WTC11 (cell line): Measurements from ENCODE around the gene OBSCN.

Experiments
- CREB1 ChIP-seq: sonication (generic); formaldehyde crosslinking; IDR thresholded peaks from 2 replicates; pipeline ENCODE4 v1.8.0; 2023; ENCODE audit warnings: mild to moderate bottlenecking, missing genetic modification reagents
- SP1 ChIP-seq: sonication (generic); formaldehyde crosslinking; conservative IDR thresholded peaks from 2 replicates; pipeline ENCODE4 v1.8.1; 2022; ENCODE audit warnings: missing genetic modification reagents
- TCF7 ChIP-seq: sonication (generic); formaldehyde crosslinking; IDR thresholded peaks from 2 replicates; pipeline ENCODE4 v1.8.0; 2022; ENCODE audit warnings: mild to moderate bottlenecking, low read depth, missing genetic modification reagents, moderate library complexity
- ZNF138 ChIP-seq: sonication (generic); formaldehyde crosslinking; conservative IDR thresholded peaks from 2 replicates; pipeline ENCODE4 v1.8.1; 2022; ENCODE audit warnings: mild to moderate bottlenecking, moderate library complexity, missing genetic modification reagents
- ZNF317 ChIP-seq: sonication (generic); formaldehyde crosslinking; IDR thresholded peaks from 2 replicates; pipeline ENCODE4 v1.8.1; 2023; ENCODE audit warnings: low read depth, mild to moderate bottlenecking, moderate library complexity, missing genetic modification reagents, borderline replicate concordance
- TF ChIP-seq, protein P1 (sequence below): fragments of 200-600 bp; IDR thresholded peaks from 2 replicates; pipeline ENCODE4 v1.8.0; 2022; ENCODE audit warnings: antibody characterized with exemption

DNA sequence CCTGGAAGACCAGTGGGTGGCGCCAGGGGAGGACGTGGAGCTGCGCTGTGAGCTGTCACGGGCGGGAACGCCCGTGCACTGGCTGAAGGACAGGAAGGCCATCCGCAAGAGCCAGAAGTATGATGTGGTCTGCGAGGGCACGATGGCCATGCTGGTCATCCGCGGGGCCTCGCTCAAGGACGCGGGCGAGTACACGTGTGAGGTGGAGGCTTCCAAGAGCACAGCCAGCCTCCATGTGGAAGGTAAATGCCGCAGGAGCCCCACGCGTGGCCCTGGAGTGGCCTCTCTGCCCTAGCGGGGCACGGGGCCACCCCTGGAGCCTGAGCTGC is 75.2 kb downstream of the OBSCN start:
- TF ChIP-seq SP1 (no peak), CREB1 (CRISPR knock-in tag) (no peak), ZNF138 (CRISPR knock-in tag) (no peak), TCF7 (CRISPR knock-in tag) (no peak), ZNF317 (CRISPR knock-in tag) (no peak)
- TF ChIP-seq, protein P1, sequence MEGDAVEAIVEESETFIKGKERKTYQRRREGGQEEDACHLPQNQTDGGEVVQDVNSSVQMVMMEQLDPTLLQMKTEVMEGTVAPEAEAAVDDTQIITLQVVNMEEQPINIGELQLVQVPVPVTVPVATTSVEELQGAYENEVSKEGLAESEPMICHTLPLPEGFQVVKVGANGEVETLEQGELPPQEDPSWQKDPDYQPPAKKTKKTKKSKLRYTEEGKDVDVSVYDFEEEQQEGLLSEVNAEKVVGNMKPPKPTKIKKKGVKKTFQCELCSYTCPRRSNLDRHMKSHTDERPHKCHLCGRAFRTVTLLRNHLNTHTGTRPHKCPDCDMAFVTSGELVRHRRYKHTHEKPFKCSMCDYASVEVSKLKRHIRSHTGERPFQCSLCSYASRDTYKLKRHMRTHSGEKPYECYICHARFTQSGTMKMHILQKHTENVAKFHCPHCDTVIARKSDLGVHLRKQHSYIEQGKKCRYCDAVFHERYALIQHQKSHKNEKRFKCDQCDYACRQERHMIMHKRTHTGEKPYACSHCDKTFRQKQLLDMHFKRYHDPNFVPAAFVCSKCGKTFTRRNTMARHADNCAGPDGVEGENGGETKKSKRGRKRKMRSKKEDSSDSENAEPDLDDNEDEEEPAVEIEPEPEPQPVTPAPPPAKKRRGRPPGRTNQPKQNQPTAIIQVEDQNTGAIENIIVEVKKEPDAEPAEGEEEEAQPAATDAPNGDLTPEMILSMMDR: no peak
